ENCODE measurements around the gene PIK3R2.

Gene PIK3R2

GRCh38 chr19:18192673-18193387 lies 39.9 kb downstream of the PIK3R2 start, which contains the start of gene MPV17L2:
MPV17L2 (plus strand) TSS chr19:18193218; CDS start chr19:18193282, 64 bp downstream.
- TF ChIP-seq YY1 (IDR thresholded peaks at IDR 0.05; ENCODE audit: insufficient read depth, insufficient read length) (no peak), SUZ12 (IDR thresholded peaks at IDR 0.05; ENCODE audit: extremely low read depth, insufficient read depth, insufficient read length) (no peak), ZNF274 (IDR thresholded peaks at IDR 0.05; ENCODE audit: low read depth, low read length) (no peak)
- Histone ChIP-seq H3K9ac (ENCODE audit: insufficient read length, low read depth) (peak within 1 kb of the TSS; percentile 92), H3K4me3 (ENCODE audit: insufficient read length, low read depth) (peak within 1 kb of the TSS; percentile 92), H3K27me3 (ENCODE audit: insufficient read depth, insufficient read length) (no peaks in the 10 kb centered on the region), H3K4me1 (ENCODE audit: insufficient read depth, insufficient read length) (peaks cover 7% of the 10 kb centered on the region), H3K36me3 (ENCODE audit: insufficient read depth, insufficient read length, low read length) (peaks cover 20% of the 10 kb centered on the region), H3K9me3 (ENCODE audit: insufficient read depth, low read length) (no peaks in the 10 kb centered on the region)
- peak; percentile 100 for DNase-seq (ENCODE audit: low read depth, low spot score)

DNA sequence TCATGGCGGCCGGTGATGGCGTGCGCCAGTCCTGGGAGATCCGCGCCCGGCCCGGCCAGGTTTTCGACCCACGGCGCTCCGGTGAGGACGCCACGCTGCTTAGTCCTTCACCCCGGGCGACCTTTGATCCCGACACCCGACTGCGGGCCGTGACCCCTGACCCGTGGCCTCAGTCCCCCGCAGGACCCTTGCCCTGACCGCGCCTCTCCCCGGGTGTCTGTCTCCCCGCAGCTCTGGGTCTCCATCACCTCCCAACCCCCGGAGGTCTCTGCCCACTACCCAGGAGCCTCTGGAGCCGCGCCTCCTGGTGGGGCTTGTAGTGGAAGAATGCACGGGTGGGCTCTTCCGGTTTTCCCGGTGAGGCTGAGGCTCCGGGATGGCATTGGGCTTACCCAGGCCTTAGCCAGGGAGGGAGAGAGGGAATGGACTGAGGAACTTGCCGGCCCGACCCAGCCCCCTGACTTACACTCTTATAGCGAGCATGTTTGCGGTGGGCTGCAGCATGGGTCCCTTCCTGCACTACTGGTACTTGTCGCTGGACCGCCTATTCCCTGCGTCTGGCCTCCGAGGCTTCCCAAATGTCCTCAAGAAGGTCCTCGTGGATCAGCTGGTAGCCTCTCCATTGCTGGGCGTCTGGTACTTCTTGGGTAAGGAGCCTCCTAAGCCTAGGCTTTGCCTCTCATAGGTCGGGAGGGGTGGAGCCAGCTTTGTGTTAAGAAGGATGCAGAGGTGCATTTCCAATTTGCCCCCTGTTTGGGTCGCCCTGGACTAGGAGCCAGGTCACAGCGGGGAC lies 40.6 kb downstream of the PIK3R2 start:
- TF ChIP-seq SUZ12 (IDR thresholded peaks at IDR 0.05; ENCODE audit: extremely low read depth, insufficient read depth, insufficient read length) (no peak), YY1 (IDR thresholded peaks at IDR 0.05; ENCODE audit: insufficient read depth, insufficient read length) (no peak), ZNF274 (IDR thresholded peaks at IDR 0.05; ENCODE audit: low read depth, low read length) (no peak)
- DNase-seq (ENCODE audit: low read depth, low spot score), result no peak

DNA sequence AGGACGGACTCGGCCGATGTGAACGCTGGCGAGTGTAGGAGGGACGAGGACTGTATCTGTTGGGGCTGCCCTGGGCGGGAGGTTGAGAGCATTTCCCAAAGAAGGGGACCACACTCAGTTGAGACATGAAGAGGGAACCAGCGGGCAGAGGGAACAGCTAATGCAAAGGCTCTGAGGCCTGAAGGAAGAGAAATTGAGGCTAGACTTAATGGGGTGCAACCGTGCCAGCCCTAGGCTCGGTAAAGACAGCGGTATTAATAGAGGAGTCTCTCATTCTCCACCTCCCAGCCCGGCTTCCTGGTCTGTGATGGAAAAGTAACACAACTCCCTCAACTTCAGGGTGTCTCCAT lies 41.2 kb downstream of the PIK3R2 start:
- H3K27me3 ChIP-seq (ENCODE audit: insufficient read depth, insufficient read length), result no peaks in the 10 kb centered on the region
- H3K9me3 ChIP-seq (ENCODE audit: insufficient read depth, low read length), result no peaks in the 10 kb centered on the region
- H3K36me3 ChIP-seq (ENCODE audit: insufficient read depth, insufficient read length, low read length), result peaks cover 30% of the 10 kb centered on the region
- peak overlapping the region; percentile 92 for H3K4me3 ChIP-seq (ENCODE audit: insufficient read length, low read depth)
- peak overlapping the region; percentile 92 for H3K9ac ChIP-seq (ENCODE audit: insufficient read length, low read depth)
- no peak for DNase-seq (ENCODE audit: low read depth, low spot score)
- no peak for TF ChIP-seq ZNF274 (IDR thresholded peaks at IDR 0.05; ENCODE audit: low read depth, low read length)
- no peak for TF ChIP-seq SUZ12 (IDR thresholded peaks at IDR 0.05; ENCODE audit: extremely low read depth, insufficient read depth, insufficient read length)
- no peak for TF ChIP-seq YY1 (IDR thresholded peaks at IDR 0.05; ENCODE audit: insufficient read depth, insufficient read length)
- peaks cover 7% of the 10 kb centered on the region for H3K4me1 ChIP-seq (ENCODE audit: insufficient read depth, insufficient read length)

More for the DNA sequence above, 40.6 kb downstream of the PIK3R2 start:
- Histone ChIP-seq H3K9ac (ENCODE audit: insufficient read length, low read depth) (peak overlapping the region; percentile 92), H3K9me3 (ENCODE audit: insufficient read depth, low read length) (no peaks in the 10 kb centered on the region), H3K4me3 (ENCODE audit: insufficient read length, low read depth) (peak overlapping the region; percentile 92), H3K4me1 (ENCODE audit: insufficient read depth, insufficient read length) (peaks cover 7% of the 10 kb centered on the region), H3K27me3 (ENCODE audit: insufficient read depth, insufficient read length) (no peaks in the 10 kb centered on the region), H3K36me3 (ENCODE audit: insufficient read depth, insufficient read length, low read length) (peaks cover 28% of the 10 kb centered on the region)

- no peak for DNase-seq (ENCODE audit: low read depth, low spot score)
- Histone ChIP-seq H3K4me3 (ENCODE audit: insufficient read length, low read depth) (peak overlapping the region; percentile 17), H3K36me3 (ENCODE audit: insufficient read depth, insufficient read length, low read length) (peaks cover 30% of the 10 kb centered on the region), H3K27me3 (ENCODE audit: insufficient read depth, insufficient read length) (no peaks in the 10 kb centered on the region), H3K4me1 (ENCODE audit: insufficient read depth, insufficient read length) (peaks cover 7% of the 10 kb centered on the region), H3K9ac (ENCODE audit: insufficient read length, low read depth) (peak overlapping the region; percentile 92), H3K9me3 (ENCODE audit: insufficient read depth, low read length) (no peaks in the 10 kb centered on the region)
- TF ChIP-seq YY1 (IDR thresholded peaks at IDR 0.05; ENCODE audit: insufficient read depth, insufficient read length), result no peak
- TF ChIP-seq ZNF274 (IDR thresholded peaks at IDR 0.05; ENCODE audit: low read depth, low read length), result no peak
- TF ChIP-seq SUZ12 (IDR thresholded peaks at IDR 0.05; ENCODE audit: extremely low read depth, insufficient read depth, insufficient read length), result no peak
Observed at GRCh38 chr19:18194554-18195238, 41.7 kb downstream of the PIK3R2 start.

GRCh38 chr19:18196511-18196845 lies 43.5 kb downstream of the PIK3R2 start:
- H3K36me3 ChIP-seq (ENCODE audit: insufficient read depth, insufficient read length, low read length), result peaks cover 30% of the 10 kb centered on the region
- no peaks in the 10 kb centered on the region for H3K9me3 ChIP-seq (ENCODE audit: insufficient read depth, low read length)
- H3K4me1 ChIP-seq (ENCODE audit: insufficient read depth, insufficient read length), result peaks cover 7% of the 10 kb centered on the region
- H3K4me3 ChIP-seq (ENCODE audit: insufficient read length, low read depth), result no peak overlapping the region
- TF ChIP-seq YY1 (IDR thresholded peaks at IDR 0.05; ENCODE audit: insufficient read depth, insufficient read length) (no peak), SUZ12 (IDR thresholded peaks at IDR 0.05; ENCODE audit: extremely low read depth, insufficient read depth, insufficient read length) (no peak), ZNF274 (IDR thresholded peaks at IDR 0.05; ENCODE audit: low read depth, low read length) (no peak)
- H3K9ac ChIP-seq (ENCODE audit: insufficient read length, low read depth), result no peak overlapping the region
- DNase-seq (ENCODE audit: low read depth, low spot score), result no peak
- H3K27me3 ChIP-seq (ENCODE audit: insufficient read depth, insufficient read length), result no peaks in the 10 kb centered on the region

DNA sequence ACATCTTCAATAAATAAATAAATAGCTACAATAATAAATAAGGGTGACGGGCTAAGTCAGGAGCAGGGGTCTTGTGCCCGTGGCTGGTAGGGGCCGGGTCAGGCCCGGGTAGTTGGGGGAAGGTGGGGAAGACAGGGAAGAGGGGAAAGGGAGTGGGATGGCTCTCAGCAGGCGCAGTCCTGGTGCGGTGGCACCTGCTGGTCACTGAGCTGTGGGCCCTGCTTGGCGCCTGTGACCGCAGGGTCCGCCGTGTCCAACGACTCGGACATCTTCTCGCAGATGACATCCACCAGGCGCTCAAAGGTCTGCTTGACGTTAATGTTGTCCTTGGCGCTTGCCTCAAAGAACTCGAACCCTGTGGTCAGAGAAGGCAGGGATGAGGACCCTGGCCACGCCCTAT lies 44.3 kb downstream of the PIK3R2 start:
- Histone ChIP-seq H3K9ac (ENCODE audit: insufficient read length, low read depth) (no peak overlapping the region), H3K9me3 (ENCODE audit: insufficient read depth, low read length) (no peaks in the 10 kb centered on the region), H3K4me1 (ENCODE audit: insufficient read depth, insufficient read length) (peaks cover 7% of the 10 kb centered on the region), H3K36me3 (ENCODE audit: insufficient read depth, insufficient read length, low read length) (peaks cover 30% of the 10 kb centered on the region), H3K27me3 (ENCODE audit: insufficient read depth, insufficient read length) (no peaks in the 10 kb centered on the region), H3K4me3 (ENCODE audit: insufficient read length, low read depth) (no peak overlapping the region)
- no peak for TF ChIP-seq SUZ12 (IDR thresholded peaks at IDR 0.05; ENCODE audit: extremely low read depth, insufficient read depth, insufficient read length)
- TF ChIP-seq ZNF274 (IDR thresholded peaks at IDR 0.05; ENCODE audit: low read depth, low read length), result no peak
- TF ChIP-seq YY1 (IDR thresholded peaks at IDR 0.05; ENCODE audit: insufficient read depth, insufficient read length), result no peak
- DNase-seq (ENCODE audit: low read depth, low spot score), result no peak

GRCh38 chr19:18197941-18198340 lies 45.0 kb downstream of the PIK3R2 start:
- no peak overlapping the region for H3K9ac ChIP-seq (ENCODE audit: insufficient read length, low read depth)
- no peak for TF ChIP-seq SUZ12 (IDR thresholded peaks at IDR 0.05; ENCODE audit: extremely low read depth, insufficient read depth, insufficient read length)
- no peak for TF ChIP-seq ZNF274 (IDR thresholded peaks at IDR 0.05; ENCODE audit: low read depth, low read length)
- peaks cover 3% of the 10 kb centered on the region for H3K27me3 ChIP-seq (ENCODE audit: insufficient read depth, insufficient read length)
- H3K4me3 ChIP-seq (ENCODE audit: insufficient read length, low read depth), result no peak overlapping the region
- DNase-seq (ENCODE audit: low read depth, low spot score), result no peak
- H3K9me3 ChIP-seq (ENCODE audit: insufficient read depth, low read length), result no peaks in the 10 kb centered on the region
- peaks cover 30% of the 10 kb centered on the region for H3K36me3 ChIP-seq (ENCODE audit: insufficient read depth, insufficient read length, low read length)
- peaks cover 8% of the 10 kb centered on the region for H3K4me1 ChIP-seq (ENCODE audit: insufficient read depth, insufficient read length)
